ENCODE measurements around the gene DVL2. TPM values are rescaled to one million over a fixed set of nuclear protein-coding genes. Genes with fewer than 3 reads are reported as not detected.
A peak's percentile ranks its signal among the peaks of the same experiment; 100 is the strongest.

Gene DVL2
- total and polyA plus RNA-seq, 2 of the 13 experiments (the other 11 are each of a cell fraction or from before 2014, with no cell fraction given): 5.7 to 38.2 TPM

DNA sequence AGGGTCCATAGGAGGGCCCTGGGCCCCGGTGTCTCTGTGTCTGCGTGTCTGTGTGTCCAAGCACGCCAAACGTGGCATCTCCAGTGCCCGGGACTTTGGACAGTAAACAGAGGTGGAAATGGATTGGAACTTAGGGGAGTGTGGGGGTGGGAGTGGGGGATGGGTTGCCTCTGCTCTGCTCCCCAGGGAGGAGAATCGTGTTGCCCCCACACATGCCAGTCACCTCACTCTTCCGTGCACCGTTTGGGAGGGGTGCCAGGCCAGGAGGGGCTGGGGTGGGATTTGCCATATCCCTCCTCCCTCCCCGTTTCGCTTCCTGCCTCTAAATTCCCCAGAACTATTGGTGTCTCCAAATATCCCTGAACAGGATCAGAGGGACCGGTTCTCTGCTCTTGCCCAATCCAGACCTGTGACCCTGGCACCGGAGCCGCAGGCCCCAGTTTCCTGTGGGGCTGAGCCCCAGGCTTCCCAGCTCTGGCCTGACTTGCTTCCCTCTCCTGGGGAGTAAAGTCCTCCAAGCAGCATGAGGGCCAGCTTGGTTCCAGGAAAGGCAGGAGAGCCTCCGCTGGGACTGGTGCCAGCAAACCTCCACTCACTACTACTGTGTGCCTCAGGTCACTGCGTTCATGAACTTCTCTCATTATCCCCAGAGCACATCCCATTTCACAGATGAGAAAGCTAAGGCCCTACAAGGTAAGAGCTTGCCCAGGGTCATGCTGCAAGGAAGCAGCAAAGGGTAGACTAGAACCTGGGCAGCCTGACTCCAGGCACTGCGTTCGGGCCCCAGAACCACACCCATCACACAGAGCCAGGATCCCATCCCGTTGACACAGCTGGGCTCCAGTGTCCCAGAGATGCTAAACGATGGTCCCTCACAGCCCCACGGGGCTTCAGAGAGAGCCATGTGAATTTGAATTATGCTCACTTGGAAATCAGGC is 54.7 kb downstream of the DVL2 start, which contains the start of gene ASGR1 (continued):
- TF ChIP-seq ZNF512 (CRISPR knock-in tag; IDR thresholded peaks at IDR 0.05): no peak
- no peak for TF ChIP-seq ZNF7 (CRISPR knock-in tag; IDR thresholded peaks at IDR 0.05)
- no peak for TF ChIP-seq ZNF850 (CRISPR knock-in tag; conservative IDR thresholded peaks at IDR 0.05)
- TF ChIP-seq SNRNP70 (IDR thresholded peaks at IDR 0.05; ENCODE audit: low read depth, low read length): no peak
- TF ChIP-seq ZFYVE20 (CRISPR knock-in tag; IDR thresholded peaks at IDR 0.05; ENCODE audit: borderline replicate concordance, low read depth): no peak
- no peak for TF ChIP-seq CENPT (CRISPR knock-in tag; IDR thresholded peaks at IDR 0.05; ENCODE audit: low read depth)
- no peak for TF ChIP-seq JARID2 (CRISPR knock-in tag; IDR thresholded peaks at IDR 0.05; ENCODE audit: insufficient replicate concordance)
- TF ChIP-seq, protein P1, sequence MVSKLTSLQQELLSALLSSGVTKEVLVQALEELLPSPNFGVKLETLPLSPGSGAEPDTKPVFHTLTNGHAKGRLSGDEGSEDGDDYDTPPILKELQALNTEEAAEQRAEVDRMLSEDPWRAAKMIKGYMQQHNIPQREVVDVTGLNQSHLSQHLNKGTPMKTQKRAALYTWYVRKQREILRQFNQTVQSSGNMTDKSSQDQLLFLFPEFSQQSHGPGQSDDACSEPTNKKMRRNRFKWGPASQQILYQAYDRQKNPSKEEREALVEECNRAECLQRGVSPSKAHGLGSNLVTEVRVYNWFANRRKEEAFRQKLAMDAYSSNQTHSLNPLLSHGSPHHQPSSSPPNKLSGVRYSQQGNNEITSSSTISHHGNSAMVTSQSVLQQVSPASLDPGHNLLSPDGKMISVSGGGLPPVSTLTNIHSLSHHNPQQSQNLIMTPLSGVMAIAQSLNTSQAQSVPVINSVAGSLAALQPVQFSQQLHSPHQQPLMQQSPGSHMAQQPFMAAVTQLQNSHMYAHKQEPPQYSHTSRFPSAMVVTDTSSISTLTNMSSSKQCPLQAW (CRISPR knock-in tag; IDR thresholded peaks at IDR 0.05): peak; percentile 53
- 0 out of 2 replicates have a peak, but pooled peaks have one; percentile 51 for TF ChIP-seq ZNF564 (CRISPR knock-in tag; IDR thresholded peaks at IDR 0.05)
- no peak for TF ChIP-seq BORCS8-MEF2B (CRISPR knock-in tag; IDR thresholded peaks at IDR 0.05)
- no peak for TF ChIP-seq PRDM4 (CRISPR knock-in tag; IDR thresholded peaks at IDR 0.05; ENCODE audit: borderline replicate concordance)
- TF ChIP-seq ZNF879 (CRISPR knock-in tag; IDR thresholded peaks at IDR 0.05): no peak
- TF ChIP-seq ZBTB8A (CRISPR knock-in tag; IDR thresholded peaks at IDR 0.05; ENCODE audit: borderline replicate concordance, low read depth): no peak
- peak; percentile 78; the same call in 1 of the 2 replicates for TF ChIP-seq CHD2 (IDR thresholded peaks at IDR 0.05; ENCODE audit: low read depth, low read length)
- no peak; the same call in 1 of the 2 replicates for TF ChIP-seq BCL3 (CRISPR knock-in tag; IDR thresholded peaks at IDR 0.05)
- TF ChIP-seq ZNF33B (CRISPR knock-in tag; IDR thresholded peaks at IDR 0.05): no peak
- peak; percentile 87; the same call in 1 of the 2 replicates for TF ChIP-seq ZNF17 (CRISPR knock-in tag; IDR thresholded peaks at IDR 0.05)

Measured in HepG2 (cell line).